ENCODE measurements around the gene RBX1.

The RBX1 gene

GRCh38 chr22:41015003-41015402, 63.8 kb downstream of the RBX1 start:
- no peak for DNase-seq (ENCODE audit: low read depth)
- H3K4me3 ChIP-seq (ENCODE audit: low read depth, low read length), result no peak overlapping the region
- TF ChIP-seq, protein P1, sequence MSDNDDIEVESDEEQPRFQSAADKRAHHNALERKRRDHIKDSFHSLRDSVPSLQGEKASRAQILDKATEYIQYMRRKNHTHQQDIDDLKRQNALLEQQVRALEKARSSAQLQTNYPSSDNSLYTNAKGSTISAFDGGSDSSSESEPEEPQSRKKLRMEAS (IDR thresholded peaks at IDR 0.05; ENCODE audit: low read depth, low read length), result no peak
- TF ChIP-seq MYC (IDR thresholded peaks at IDR 0.05; ENCODE audit: low read depth, low read length) (no peak), POLR2A (IDR thresholded peaks at IDR 0.05; ENCODE audit: extremely low read depth, insufficient read length) (no peak)
- TF ChIP-seq, protein P2, sequence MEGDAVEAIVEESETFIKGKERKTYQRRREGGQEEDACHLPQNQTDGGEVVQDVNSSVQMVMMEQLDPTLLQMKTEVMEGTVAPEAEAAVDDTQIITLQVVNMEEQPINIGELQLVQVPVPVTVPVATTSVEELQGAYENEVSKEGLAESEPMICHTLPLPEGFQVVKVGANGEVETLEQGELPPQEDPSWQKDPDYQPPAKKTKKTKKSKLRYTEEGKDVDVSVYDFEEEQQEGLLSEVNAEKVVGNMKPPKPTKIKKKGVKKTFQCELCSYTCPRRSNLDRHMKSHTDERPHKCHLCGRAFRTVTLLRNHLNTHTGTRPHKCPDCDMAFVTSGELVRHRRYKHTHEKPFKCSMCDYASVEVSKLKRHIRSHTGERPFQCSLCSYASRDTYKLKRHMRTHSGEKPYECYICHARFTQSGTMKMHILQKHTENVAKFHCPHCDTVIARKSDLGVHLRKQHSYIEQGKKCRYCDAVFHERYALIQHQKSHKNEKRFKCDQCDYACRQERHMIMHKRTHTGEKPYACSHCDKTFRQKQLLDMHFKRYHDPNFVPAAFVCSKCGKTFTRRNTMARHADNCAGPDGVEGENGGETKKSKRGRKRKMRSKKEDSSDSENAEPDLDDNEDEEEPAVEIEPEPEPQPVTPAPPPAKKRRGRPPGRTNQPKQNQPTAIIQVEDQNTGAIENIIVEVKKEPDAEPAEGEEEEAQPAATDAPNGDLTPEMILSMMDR (IDR thresholded peaks at IDR 0.05; ENCODE audit: low read depth, low read length), result no peak

DNA sequence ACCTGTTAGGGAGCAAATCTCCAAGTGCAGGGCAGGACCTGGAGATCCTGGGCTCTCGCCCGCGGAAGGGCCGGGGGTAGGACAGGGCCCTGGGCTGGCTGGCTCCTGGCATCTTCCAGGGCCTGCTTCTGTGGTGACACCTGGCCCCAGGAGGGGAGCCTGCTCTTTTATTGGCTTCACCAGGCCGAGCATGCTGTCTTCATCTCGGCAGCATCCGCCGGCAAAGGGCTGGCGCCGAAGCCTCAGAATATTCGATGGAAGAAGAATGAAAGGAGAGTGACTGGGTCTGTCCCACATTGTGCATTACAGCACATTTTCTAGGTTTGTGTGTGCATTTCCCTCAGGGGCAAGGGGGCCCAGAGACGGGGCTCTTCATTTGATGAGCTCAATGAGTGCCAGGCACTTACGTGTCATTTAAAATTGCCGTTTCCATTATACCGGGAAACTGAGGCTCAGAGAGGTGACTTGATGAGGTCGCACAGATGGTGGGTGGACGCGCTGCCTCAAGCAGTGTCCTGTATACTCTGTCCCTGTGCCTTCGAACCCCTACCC, 70.0 kb downstream of the RBX1 start:
- peak overlapping the region; percentile 75 for H3K4me3 ChIP-seq (ENCODE audit: low read depth, low read length)
- TF ChIP-seq POLR2A (IDR thresholded peaks at IDR 0.05; ENCODE audit: extremely low read depth, insufficient read length), result no peak
- TF ChIP-seq, protein P1 (IDR thresholded peaks at IDR 0.05; ENCODE audit: low read depth, low read length), result no peak
- TF ChIP-seq MYC (IDR thresholded peaks at IDR 0.05; ENCODE audit: low read depth, low read length), result no peak
- TF ChIP-seq, protein P2 (IDR thresholded peaks at IDR 0.05; ENCODE audit: low read depth, low read length), result no peak
- DNase-seq (ENCODE audit: low read depth), result peak; percentile 16

GRCh38 chr22:41021613-41022454, 70.7 kb downstream of the RBX1 start:
- H3K4me3 ChIP-seq (ENCODE audit: low read depth, low read length), result peak overlapping the region; percentile 75
- TF ChIP-seq POLR2A (IDR thresholded peaks at IDR 0.05; ENCODE audit: extremely low read depth, insufficient read length), result peak; percentile 50
- TF ChIP-seq, protein P2 (IDR thresholded peaks at IDR 0.05; ENCODE audit: low read depth, low read length), result no peak
- DNase-seq (ENCODE audit: low read depth), result peak; percentile 87

GRCh38 chr22:41022470-41023298, 71.5 kb downstream of the RBX1 start:
- DNase-seq (ENCODE audit: low read depth), result peak; percentile 95
- peak overlapping the region; percentile 53 for H3K4me3 ChIP-seq (ENCODE audit: low read depth, low read length)
- TF ChIP-seq, protein P2 (IDR thresholded peaks at IDR 0.05; ENCODE audit: low read depth, low read length), result no peak
- TF ChIP-seq, protein P1 (IDR thresholded peaks at IDR 0.05; ENCODE audit: low read depth, low read length), result peak; percentile 98
- TF ChIP-seq MYC (IDR thresholded peaks at IDR 0.05; ENCODE audit: low read depth, low read length) (peak; percentile 96), POLR2A (IDR thresholded peaks at IDR 0.05; ENCODE audit: extremely low read depth, insufficient read length) (peak; percentile 25)

Measured in NB4 (cell line).